Posterior cingulate gyrus (tissue), 11 donors: ENCODE data around the gene ZFP2.
A peak's percentile ranks its signal among the peaks of the same experiment; 100 is the strongest.
"Not testable (repeated sequence)": the region's sequence is repeated elsewhere in the genome, so short reads cannot be mapped to it uniquely, and the experiment has no call there.

Experiments used
- DNase-seq, 10 donors: peaks; one replicate each; pipeline versions ENCODE4 v3.0.0 to v3.0.0-alpha.2; 2020 to 2021; ENCODE audit warnings: mixed read lengths in 3 of 10
- intact Hi-C: fragments of 100-400 bp; cut with DNase I; formaldehyde crosslinking; loops from one replicate; pipeline ENCODE4 v1.15.1; 2023

The ZFP2 gene

DNA sequence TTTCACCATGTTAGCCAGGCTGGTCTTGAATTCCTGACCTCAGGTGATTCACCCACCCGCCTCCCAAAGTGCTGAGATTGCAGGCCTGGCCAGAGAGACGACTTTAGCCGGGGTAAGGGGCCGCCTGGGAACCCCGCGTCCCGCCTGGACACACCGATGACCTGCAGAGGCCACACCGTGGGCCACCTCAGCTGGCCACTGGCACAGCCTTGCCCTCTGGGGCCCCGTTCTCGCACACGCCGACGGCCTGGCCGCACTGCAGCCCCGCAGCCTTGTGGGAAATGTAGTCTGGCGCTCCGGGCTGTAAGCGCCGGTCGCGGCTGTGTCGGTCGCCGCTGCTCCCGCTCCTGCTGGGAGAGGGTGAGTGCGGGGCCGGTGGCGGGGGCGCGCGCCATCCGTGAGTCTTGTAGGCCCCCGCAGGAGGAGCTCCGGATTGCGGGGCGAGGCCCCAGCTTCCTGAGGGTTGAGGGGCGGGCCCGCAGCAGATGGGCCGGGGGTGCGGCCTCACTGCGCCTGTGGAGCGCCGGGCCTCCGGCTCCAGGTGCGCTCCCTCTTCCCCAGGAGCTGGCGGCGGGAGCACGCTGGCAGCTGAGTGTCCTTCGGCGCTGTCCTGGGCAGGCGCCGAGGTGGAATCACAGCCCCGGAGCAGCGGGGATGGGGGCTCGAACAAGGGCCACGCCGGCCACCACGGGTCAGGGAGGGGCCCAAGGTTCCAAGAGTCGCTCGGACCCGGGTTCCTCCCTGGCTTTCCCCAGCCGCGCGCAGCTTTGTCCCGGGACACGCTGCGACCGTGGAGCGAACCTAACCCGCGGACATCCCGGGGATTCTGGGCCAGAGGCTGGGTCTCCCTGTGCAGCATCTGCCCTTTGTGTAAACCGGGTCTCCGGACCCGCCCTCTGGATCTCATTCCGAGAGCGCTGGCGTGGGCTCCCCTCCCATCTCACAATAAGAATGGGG is at the start of gene ZFP2:
ZFP2 (plus strand) TSS at position 299 of the 957 bp plus-strand sequence. CDS start 35,401 bp downstream, outside the sequence.
- intact Hi-C loops = loop anchor here (5.0 kb wide), 1 partner anchor 46 kb away; the partner anchor contains the start of gene ZNF454
- peak; percentile 54 to 96 (median 72) for DNase-seq

DNA sequence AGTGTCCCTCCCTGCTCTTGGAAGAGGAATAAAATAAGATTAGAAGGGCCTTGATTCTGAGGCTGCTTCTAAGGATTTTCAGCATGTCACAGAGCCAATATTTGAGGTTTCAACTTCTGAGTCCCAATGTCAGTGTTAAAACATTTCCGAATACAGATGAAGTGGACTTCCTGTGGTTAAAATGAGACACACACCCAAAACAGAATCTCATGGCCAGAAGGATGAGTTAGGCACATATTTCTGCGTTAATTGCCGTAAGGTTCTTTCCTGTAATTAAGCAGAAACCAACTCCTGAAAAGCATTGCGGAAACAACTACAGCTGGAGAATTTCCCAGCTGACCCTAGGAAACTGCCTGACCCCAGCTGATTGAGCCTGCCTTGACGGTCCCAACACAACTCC is 46.4 kb upstream of the ZFP2 start:
- intact Hi-C loops = no loop called here

DNA sequence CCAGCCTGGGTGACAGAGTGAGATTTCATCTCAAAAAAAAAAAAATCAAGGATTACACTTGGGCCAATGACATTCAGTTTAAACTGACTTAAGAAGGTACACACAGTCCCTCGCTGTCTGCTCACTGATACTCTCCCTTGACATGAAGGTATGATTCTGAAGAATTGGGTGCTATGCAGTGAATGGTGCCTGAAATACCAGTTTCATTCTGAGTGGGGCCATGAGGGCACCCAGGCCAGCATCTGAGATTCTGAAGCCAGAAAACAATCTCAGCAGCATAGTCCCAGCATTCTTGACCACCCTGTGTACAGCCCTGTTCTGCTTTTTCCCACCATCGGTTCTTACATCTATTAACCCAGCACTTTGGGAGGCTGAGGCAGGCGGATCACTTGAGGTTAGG is 43.8 kb upstream of the ZFP2 start:
- intact Hi-C loops = no loop called here
- DNase-seq = no peak

More for the DNA sequence above, 46.4 kb upstream of the ZFP2 start:
- no peak for DNase-seq

DNA sequence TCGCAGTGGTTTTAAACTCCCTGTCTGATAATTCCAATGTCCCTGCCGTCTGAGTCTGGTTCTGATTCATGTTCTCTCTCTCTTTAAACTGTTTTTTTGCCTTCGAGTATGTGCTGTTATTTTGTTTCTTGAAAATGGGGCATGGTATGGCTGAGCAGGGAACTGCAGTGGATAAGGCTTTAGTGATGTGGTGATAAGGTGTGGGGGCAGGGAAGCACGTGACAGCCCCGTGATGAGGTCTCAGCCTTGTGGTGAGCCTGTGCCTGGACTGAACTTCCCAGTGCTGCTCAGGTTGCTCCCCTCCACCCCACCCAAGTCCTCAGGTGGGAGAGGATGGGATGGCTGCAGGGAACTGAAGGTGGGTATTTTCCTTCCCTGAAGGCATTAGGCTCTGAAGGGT is 41.4 kb upstream of the ZFP2 start:
- intact Hi-C loops = no loop called here
- no peak for DNase-seq

DNA sequence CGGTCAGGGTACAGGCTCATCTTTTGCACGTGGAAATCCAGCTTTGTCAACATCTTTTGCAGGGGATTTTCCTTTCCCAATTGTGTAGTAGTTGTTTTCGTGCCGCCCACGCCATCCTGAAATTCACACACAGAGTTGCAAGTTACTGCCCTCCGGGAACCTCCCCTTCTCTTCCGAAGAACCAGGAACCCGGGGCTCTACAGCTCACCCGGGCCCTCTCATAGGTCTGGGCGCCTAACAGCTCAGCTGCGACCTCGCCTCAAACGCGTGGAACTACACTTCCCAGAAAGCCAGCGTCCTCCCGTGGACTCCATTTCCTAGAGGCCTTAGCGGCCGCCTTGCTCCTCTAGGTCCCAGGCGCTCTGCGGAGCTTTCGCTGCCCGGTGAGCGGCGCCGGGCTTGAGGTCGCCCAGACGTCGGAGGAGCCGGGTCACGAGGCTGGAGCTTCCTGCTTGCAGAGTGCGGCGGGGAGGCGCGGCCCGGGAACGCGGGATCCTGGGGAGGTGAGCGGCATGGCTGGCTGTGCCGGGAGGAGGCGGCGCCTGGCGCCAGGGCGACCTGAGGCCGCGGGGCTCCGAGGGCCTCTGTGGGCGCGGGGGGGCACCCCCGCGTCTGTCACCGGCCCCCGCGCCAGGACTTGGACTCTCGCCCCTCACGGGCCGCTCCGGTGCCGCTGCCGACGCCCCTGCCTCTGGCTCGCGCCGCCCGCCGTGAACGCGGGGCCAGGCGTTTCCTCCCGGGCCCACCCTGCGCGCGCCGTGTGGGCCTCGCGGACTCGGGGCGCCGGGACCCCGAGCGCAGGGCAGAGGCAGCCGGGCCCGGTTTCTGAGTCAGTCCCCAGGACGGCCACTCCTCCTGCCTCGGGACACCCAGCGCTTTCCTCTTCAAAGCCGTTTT is 35.8 kb upstream of the ZFP2 start, which contains the start of gene ZNF354B:
ZNF354B (plus strand) TSS at position 329 of the 897 bp plus-strand sequence. CDS start 1,095 bp downstream, outside the sequence.
- intact Hi-C loops = loop anchor here (1.0 to 2.0 kb wide), 3 partner anchors 130 to 233 kb away; partner anchors contain the start of genes CLK4, ZNF354A and ZNF354C
- DNase-seq = peak; percentile 84 to 99 (median 90)

DNA sequence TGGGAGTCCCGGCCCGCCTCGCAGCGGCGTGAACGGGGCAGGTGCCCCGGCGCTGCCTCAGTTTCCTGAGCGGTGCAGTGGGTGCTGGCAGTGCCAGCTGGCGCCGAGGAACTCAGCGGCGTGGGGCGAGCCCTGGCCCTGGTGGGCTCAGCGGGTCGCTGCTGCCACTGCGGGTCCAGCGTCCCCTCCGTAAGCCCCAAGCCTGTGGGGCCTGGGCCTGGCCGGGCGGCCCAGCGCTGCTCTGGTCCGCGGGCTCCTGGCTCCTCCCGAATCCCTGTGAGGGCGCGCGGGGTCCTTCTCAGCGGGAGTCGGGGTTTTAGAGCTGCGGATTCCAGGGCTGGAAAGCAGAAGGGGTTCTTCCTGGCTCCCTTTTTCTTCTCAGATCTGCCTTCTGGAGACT is 35.1 kb upstream of the ZFP2 start:
- DNase-seq = not testable (repeated sequence)
- intact Hi-C loops = loop anchor here (2.0 kb wide), 1 partner anchor 234 kb away; the partner anchor contains the start of gene CLK4

DNA sequence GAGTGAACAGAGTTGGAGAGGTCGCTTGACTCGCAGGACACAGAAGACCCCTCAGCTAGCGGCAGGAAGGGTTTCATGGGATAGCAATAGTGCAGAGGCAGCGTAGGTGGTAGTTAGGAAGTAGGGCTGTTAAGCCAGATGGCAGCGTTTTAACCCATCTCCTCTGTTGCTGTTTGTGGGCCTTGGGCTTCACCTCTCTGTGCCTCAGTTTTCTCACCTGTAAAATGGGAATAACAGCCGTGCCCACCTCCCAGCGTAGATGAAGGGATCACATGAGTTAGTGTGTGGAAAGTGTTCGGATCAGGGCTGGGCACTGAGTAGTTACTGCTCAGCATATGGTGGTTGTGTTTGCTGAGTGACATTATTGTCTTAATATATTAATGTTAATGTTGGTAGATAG is 34.1 kb upstream of the ZFP2 start:
- intact Hi-C loops = loop anchor here (2.0 kb wide), 1 partner anchor 235 kb away; the partner anchor contains the start of gene CLK4
- no peak for DNase-seq

DNA sequence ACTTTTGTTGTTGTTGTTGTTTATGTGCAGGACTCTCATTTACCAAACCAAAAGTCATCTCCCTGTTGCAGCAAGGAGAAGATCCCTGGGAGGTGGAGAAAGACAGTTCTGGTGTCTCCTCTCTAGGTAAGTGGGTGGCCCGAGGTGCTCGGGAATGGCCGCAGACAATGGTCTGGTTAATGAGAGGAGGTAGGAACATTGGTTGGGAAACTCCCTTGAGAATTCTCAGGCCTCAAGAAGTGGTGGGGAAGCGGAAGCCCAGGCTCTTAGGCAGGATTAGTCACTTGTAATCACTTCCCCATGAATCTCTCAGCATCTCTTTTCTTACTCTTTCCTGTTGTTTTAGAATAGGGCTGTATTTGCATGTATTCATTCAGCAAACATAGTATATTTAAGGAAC is 28.8 kb upstream of the ZFP2 start:
- intact Hi-C loops = no loop called here
- no peak for DNase-seq

DNA sequence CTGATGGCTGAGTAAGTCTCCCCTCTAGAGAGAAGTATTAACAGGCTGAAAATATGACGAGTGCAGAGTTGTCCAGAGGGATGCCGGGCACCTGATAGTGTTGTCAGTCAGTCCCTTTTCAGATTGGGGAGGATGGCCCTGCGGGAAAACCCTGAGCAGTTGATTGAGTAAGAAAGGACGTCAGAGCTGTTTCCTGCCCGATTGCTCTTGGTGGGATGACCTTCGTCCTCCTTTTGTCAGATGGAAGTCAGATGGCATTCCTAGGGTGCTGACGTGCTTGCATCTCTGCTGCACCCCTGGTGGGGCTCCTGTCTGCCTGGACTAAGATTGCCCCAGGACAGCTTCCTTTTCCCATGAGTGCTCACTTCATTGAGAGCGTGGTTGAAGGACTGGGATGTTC is 26.1 kb upstream of the ZFP2 start:
- intact Hi-C loops = no loop called here
- DNase-seq = no peak

DNA sequence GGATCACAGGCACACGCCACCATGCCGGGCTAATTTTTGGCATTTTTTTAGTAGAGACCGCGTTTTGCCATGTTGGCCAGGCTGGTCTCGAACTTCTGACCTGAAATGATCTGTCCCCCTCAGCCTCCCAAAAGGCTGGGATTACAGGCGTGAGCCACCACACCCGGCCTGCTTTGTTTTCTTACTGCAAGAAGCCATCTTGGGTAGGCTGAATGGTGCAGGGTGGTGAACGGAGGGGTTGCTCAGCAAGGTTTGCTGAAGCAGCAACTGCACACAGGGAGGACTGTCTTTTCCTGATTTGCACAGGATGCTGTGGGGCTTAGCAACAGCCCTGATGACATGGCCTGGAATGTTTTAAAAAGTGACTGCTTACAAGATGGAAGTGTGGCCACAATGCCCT is 25.3 kb upstream of the ZFP2 start:
- DNase-seq = no peak
- intact Hi-C loops = no loop called here

DNA sequence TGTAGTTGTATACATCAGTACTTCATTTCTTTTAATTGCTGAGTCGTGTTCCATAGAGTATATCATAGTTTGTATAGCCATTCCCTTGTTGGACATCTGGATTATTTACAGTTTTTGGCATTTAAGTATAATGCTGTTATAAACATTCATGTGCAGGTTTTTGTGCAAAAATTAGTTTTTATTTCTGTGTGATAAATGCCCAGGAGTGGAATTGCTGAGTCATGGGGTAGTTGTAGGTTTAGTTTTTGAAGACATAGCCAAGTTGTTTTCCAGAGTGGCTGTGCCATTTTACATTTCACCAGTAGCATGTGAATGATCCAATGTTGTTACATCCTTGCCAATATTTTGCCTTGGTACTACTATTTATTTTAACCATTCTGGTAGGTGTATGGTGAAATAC is 23.4 kb upstream of the ZFP2 start:
- no peak for DNase-seq
- intact Hi-C loops = no loop called here

DNA sequence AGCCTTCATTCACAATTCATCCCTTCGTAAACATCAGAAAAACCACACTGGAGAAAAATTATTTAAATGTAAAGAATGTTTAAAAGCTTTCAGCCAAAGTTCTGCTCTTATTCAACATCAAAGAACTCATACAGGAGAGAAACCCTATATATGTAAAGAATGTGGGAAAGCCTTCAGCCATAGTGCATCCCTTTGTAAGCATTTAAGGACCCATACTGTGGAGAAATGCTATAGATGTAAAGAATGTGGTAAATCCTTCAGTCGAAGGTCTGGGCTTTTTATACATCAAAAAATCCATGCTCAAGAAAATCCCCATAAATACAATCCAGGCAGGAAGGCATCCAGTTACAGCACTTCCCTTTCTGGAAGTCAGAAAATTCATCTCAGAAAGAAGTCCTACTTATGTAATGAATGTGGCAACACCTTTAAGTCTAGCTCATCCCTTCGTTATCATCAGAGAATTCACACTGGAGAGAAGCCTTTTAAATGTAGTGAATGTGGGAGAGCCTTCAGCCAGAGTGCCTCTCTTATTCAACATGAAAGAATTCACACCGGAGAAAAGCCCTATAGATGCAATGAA is 12.5 kb upstream of the ZFP2 start:
- DNase-seq, intact Hi-C loops: not testable (repeated sequence)

DNA sequence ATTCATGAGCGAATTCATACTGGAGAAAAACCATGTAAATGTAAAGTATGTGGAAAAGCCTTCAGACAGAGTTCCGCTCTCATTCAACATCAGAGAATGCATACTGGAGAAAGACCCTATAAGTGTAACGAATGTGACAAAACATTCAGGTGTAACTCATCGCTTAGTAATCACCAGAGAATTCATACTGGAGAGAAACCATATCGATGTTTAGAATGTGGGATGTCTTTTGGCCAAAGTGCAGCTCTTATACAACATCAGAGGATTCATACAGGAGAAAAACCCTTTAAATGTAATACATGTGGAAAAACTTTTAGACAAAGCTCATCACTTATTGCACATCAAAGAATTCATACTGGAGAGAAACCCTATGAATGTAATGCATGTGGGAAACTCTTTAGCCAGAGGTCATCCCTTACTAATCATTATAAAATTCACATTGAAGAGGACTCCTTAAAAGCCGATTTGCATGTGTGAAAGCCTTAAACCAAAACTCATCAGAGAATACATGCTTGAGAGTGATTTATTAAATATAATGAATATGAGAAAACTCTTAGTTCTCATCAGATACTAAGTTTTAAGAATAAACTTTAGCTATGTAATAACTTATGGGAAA is 11.8 kb upstream of the ZFP2 start:
- intact Hi-C loops = no loop called here
- DNase-seq = no peak

DNA sequence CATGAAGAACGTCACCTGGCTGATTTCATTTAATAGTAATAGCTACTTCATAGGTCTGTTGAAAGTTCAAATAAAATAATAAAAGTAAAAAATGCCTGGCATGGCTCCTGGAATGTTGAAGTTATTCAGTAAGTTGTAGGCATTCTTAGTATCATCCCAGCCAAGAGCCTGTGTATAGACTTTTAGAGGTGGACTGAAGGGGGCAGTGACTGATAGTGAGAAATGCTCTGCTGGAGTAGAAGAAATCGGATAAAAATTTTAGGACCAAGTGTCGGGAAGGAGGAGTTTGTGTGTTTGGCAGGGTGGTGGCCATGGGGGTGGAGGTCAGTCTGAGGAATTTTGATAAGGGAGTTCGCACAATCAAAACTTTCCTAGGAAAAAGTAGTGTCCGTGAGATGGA is 3.6 kb downstream of the ZFP2 start:
- intact Hi-C loops = loop anchor here (5.0 kb wide), 1 partner anchor 43 kb away; the partner anchor contains the start of gene ZNF454
- no peak for DNase-seq

DNA sequence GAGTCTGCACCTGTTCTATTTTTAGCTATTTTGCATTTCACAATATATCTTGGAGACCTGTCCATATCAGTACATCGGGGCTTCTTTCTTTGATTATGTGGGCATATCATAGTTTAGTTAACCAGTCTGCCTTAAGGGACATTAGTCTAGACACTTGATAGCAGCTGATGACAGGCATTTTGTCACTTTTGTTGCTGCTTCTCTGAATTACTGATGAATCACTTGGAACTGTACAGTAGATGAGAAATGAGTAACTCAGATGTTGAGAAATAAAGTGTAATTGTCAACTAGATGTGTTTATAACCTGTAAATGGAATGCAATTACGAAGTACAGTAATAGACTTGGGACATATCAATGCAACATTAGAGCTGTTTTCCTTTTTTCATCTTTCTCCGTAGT is 7.1 kb downstream of the ZFP2 start:
- DNase-seq = no peak
- intact Hi-C loops = no loop called here

DNA sequence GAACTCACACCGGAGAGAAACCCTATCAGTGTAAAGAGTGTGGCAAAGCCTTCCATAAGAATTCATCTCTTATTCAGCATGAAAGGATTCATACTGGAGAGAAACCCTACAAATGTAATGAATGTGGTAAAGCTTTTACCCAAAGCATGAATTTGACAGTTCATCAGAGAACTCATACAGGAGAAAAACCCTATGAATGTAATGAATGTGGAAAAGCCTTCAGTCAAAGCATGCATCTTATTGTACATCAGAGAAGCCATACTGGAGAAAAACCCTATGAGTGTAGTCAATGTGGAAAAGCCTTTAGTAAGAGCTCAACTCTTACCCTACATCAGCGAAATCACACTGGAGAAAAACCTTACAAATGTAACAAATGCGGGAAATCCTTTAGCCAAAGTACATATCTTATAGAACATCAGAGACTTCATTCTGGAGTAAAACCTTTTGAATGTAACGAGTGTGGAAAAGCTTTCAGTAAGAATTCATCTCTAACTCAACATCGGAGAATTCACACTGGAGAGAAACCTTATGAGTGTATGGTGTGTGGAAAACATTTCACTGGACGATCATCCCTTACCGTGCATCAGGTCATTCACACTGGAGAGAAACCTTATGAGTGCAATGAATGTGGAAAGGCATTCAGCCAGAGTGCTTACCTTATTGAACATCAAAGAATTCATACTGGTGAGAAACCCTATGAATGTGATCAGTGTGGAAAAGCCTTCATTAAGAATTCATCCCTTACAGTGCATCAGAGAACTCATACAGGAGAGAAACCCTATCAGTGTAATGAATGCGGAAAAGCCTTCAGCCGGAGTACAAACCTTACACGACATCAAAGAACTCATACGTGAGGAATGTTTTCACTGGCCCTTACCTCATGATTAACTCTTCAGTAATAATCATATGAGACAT is 36.4 kb downstream of the ZFP2 start:
- intact Hi-C loops = no loop called here
- DNase-seq = no peak

DNA sequence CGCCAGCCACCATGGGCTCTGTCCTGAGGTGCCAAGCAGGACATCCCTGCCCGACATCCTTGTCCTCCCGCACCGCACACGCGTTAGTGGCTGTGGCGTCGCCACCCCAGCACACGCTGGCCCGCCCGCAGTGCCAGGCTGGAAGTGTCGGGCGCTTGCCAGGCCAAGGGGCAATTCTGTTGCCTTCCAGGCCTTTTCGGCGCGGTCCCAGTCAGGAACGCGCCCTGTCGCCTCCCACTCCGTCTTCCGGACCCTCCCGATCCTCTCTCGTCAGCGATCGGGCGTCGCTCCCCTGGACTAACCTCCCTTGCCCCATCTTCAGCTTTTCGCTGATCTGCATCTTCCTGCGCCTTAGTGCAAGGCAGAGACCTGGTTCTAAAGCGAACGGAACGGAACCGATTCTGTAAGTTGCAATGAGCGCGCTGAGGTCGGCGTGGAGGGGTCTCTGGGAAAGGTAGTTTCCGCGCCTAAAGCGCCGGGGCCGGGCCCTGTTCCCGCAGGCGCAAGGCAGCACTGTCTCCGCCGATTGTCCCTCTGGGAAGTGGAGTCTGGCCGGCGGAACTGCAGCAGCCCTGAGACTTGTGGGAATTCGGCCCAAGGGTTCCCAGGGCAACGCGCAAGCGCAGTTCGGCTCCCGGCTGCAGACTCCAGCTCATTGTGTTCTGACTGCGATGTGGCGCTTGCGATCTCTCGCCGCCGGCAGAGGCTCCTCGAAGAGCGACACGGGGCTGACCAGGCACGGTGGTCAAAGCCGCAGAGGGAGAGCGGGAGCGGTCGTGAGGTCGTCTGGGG is 45.1 kb downstream of the ZFP2 start, which contains the start of gene ZNF454:
ZNF454 (plus strand) TSS at position 630 of the 792 bp plus-strand sequence. CDS start 1,594 bp downstream, outside the sequence.
- intact Hi-C loops = loop anchor here (1.0 to 5.0 kb wide), 4 partner anchors 43 to 208 kb away; partner anchors contain the start of genes ZFP2, ZNF354A, ZNF354C and ZNF879
- peak; percentile 93 to 99 (median 96) for DNase-seq
